HepG2 (cell line): ENCODE data around the gene CHMP6. TPM values are rescaled to one million over a fixed set of nuclear protein-coding genes. Genes with fewer than 3 reads are reported as not detected.

ENCODE experiments used
- MIXL1 ChIP-seq: IDR thresholded peaks from 2 replicates; pipeline ENCODE4 v1.6.1; 2016
- PAX8 ChIP-seq: sonication (generic); formaldehyde crosslinking; IDR thresholded peaks from 2 replicates; pipeline ENCODE4 v1.8.0; 2022; ENCODE audit warnings: mild to moderate bottlenecking, missing genetic modification reagents, borderline replicate concordance
- PHF8 ChIP-seq: sonication (generic); formaldehyde crosslinking; IDR thresholded peaks from 2 replicates; pipeline ENCODE4 v1.5.0; 2020; ENCODE audit warnings: missing genetic modification reagents
- SRF ChIP-seq: IDR thresholded peaks from 2 replicates; pipeline ENCODE4 v1.6.1; 2011; ENCODE audit warnings: mild to moderate bottlenecking, low read depth, low read length, moderate library complexity
- TCF7L2 ChIP-seq: IDR thresholded peaks from 2 replicates; pipeline ENCODE4 v1.6.1; 2011; ENCODE audit warnings: mild to moderate bottlenecking, low read depth, low read length, moderate library complexity
- ZNF124 ChIP-seq: sonication (generic); formaldehyde crosslinking; IDR thresholded peaks from 2 replicates; pipeline ENCODE4 v1.4.0; 2020; ENCODE audit warnings: missing genetic modification reagents
- ZNF484 ChIP-seq: sonication (generic); formaldehyde crosslinking; IDR thresholded peaks from 2 replicates; pipeline ENCODE4 v1.5.1; 2020; ENCODE audit warnings: mild to moderate bottlenecking, low read depth, missing genetic modification reagents, borderline replicate concordance
- ZNF562 ChIP-seq: sonication (generic); formaldehyde crosslinking; IDR thresholded peaks from 2 replicates; pipeline ENCODE4 v1.8.0; 2022; ENCODE audit warnings: missing genetic modification reagents, borderline replicate concordance
- polyA plus RNA-seq, 8 experiments: library from polyadenylated mRNA; depleted of rRNA in 3 of 8; stranded (reverse) in 7 of 8; unstranded in 1 of 8; fragments of >200 nt; fragmentation: Illumina TruSeq in 4 of 8; extraction: Trizol in 4 of 8; gene quantifications; 2 replicates each; pipeline versions ENCODE4 v1.2.1 to v1.2.3, GENCODE V29; 2011 to 2016; ENCODE audit warnings: low read depth in 4 of 8, missing spikeins in 1 of 8, mixed read lengths in 1 of 8; ENCODE audit not compliant: insufficient read depth in 1 of 8
- total RNA-seq, 5 experiments: library from RNA; depleted of rRNA; stranded (reverse); fragments of >200 nt; fragmentation: Illumina TruSeq; extraction: Trizol; gene quantifications; 2 replicates each; pipeline ENCODE4 v1.2.3, GENCODE V29; 2016; ENCODE audit warnings: low read depth in 1 of 5
- TF ChIP-seq, protein P1 (sequence below): sonication (generic); formaldehyde crosslinking; IDR thresholded peaks from 2 replicates; pipeline ENCODE4 v1.4.0; 2020; ENCODE audit warnings: missing genetic modification reagents, mild to moderate bottlenecking, borderline replicate concordance
- TF ChIP-seq, protein P2 (sequence below), 2 experiments: fragments of 450-650 bp in 1 of 2; sonication (generic) in 1 of 2; formaldehyde crosslinking in 1 of 2; IDR thresholded peaks; 2 replicates each; pipeline versions ENCODE4 v1.6.1 to v1.8.0; 2016 to 2022; ENCODE audit warnings: antibody characterized with exemption in 1 of 2, mild to moderate bottlenecking in 1 of 2, missing genetic modification reagents in 1 of 2
- TF ChIP-seq, protein P3 (sequence below): sonication (generic); formaldehyde crosslinking; IDR thresholded peaks from 2 replicates; pipeline ENCODE4 v1.4.0; 2020; ENCODE audit warnings: missing genetic modification reagents
- TF ChIP-seq, protein P4 (sequence below): sonication (generic); formaldehyde crosslinking; IDR thresholded peaks from 2 replicates; pipeline ENCODE4 v1.4.0; 2020; ENCODE audit warnings: missing genetic modification reagents, low read depth, mild to moderate bottlenecking, borderline replicate concordance

CHMP6 gene
- total and polyA plus RNA-seq, 2 of the 13 experiments (the other 11 are each of a cell fraction or from before 2014, with no cell fraction given) = 11.1 to 24.2 TPM

DNA sequence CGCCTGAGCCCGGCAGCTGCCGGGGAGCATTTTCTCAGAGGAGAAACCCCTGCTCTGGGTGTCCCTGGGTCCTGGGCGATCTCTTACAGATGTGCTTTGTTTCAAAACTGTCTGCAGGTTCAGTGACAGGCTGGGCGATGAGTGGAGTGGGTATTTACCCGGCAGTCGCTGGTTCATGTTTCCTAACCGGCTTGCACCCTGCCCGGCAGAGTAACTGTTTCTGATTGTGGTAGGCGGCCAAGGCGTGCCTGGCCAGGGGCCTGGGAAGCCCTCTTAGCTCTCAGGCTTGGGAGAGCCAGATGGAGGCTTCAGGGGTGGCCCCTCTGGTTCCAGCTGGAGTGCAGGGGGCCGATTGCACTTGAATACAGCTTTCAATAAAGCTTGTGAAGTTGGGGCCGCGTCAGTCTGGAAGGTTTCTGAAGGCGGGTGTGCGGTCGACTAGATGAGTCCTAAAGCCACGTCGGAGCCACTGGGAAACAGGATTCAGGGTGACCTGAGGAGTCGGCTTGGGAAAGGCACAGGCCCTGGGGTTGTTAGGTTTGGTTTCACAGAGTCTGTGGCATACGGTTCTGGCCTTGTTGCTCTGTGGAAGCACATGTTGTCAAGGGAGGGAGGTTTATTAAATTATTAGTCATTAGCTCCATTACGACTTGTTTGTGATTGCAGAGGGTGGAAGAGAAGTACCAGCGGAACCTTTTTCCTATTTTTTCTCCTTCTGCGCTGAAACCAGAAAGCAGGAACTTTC lies 44.7 kb downstream of the CHMP6 start (continued):
- TF ChIP-seq, protein P1, sequence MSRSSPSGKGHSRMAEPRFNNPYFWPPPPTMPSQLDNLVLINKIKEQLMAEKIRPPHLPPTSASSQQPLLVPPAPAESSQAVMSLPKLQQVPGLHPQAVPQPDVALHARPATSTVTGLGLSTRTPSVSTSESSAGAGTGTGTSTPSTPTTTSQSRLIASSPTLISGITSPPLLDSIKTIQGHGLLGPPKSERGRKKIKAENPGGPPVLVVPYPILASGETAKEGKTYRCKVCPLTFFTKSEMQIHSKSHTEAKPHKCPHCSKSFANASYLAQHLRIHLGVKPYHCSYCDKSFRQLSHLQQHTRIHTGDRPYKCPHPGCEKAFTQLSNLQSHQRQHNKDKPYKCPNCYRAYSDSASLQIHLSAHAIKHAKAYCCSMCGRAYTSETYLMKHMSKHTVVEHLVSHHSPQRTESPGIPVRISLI (CRISPR knock-in tag) = no peak
- TF ChIP-seq ZNF562 (CRISPR knock-in tag) = no peak
- no peak for TF ChIP-seq PAX8 (CRISPR knock-in tag)
- no peak for TF ChIP-seq ZNF484 (CRISPR knock-in tag)
- TF ChIP-seq, protein P2, sequence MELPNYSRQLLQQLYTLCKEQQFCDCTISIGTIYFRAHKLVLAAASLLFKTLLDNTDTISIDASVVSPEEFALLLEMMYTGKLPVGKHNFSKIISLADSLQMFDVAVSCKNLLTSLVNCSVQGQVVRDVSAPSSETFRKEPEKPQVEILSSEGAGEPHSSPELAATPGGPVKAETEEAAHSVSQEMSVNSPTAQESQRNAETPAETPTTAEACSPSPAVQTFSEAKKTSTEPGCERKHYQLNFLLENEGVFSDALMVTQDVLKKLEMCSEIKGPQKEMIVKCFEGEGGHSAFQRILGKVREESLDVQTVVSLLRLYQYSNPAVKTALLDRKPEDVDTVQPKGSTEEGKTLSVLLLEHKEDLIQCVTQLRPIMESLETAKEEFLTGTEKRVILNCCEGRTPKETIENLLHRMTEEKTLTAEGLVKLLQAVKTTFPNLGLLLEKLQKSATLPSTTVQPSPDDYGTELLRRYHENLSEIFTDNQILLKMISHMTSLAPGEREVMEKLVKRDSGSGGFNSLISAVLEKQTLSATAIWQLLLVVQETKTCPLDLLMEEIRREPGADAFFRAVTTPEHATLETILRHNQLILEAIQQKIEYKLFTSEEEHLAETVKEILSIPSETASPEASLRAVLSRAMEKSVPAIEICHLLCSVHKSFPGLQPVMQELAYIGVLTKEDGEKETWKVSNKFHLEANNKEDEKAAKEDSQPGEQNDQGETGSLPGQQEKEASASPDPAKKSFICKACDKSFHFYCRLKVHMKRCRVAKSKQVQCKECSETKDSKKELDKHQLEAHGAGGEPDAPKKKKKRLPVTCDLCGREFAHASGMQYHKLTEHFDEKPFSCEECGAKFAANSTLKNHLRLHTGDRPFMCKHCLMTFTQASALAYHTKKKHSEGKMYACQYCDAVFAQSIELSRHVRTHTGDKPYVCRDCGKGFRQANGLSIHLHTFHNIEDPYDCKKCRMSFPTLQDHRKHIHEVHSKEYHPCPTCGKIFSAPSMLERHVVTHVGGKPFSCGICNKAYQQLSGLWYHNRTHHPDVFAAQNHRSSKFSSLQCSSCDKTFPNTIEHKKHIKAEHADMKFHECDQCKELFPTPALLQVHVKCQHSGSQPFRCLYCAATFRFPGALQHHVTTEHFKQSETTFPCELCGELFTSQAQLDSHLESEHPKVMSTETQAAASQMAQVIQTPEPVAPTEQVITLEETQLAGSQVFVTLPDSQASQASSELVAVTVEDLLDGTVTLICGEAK (IDR thresholded peaks at IDR 0.05) = no peak
- TF ChIP-seq, protein P2 (CRISPR knock-in tag; IDR thresholded peaks at IDR 0.05) = no peak
- no peak for TF ChIP-seq TCF7L2
- TF ChIP-seq, protein P3, sequence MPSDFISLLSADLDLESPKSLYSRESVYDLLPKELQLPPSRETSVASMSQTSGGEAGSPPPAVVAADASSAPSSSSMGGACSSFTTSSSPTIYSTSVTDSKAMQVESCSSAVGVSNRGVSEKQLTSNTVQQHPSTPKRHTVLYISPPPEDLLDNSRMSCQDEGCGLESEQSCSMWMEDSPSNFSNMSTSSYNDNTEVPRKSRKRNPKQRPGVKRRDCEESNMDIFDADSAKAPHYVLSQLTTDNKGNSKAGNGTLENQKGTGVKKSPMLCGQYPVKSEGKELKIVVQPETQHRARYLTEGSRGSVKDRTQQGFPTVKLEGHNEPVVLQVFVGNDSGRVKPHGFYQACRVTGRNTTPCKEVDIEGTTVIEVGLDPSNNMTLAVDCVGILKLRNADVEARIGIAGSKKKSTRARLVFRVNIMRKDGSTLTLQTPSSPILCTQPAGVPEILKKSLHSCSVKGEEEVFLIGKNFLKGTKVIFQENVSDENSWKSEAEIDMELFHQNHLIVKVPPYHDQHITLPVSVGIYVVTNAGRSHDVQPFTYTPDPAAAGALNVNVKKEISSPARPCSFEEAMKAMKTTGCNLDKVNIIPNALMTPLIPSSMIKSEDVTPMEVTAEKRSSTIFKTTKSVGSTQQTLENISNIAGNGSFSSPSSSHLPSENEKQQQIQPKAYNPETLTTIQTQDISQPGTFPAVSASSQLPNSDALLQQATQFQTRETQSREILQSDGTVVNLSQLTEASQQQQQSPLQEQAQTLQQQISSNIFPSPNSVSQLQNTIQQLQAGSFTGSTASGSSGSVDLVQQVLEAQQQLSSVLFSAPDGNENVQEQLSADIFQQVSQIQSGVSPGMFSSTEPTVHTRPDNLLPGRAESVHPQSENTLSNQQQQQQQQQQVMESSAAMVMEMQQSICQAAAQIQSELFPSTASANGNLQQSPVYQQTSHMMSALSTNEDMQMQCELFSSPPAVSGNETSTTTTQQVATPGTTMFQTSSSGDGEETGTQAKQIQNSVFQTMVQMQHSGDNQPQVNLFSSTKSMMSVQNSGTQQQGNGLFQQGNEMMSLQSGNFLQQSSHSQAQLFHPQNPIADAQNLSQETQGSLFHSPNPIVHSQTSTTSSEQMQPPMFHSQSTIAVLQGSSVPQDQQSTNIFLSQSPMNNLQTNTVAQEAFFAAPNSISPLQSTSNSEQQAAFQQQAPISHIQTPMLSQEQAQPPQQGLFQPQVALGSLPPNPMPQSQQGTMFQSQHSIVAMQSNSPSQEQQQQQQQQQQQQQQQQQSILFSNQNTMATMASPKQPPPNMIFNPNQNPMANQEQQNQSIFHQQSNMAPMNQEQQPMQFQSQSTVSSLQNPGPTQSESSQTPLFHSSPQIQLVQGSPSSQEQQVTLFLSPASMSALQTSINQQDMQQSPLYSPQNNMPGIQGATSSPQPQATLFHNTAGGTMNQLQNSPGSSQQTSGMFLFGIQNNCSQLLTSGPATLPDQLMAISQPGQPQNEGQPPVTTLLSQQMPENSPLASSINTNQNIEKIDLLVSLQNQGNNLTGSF (CRISPR knock-in tag) = no peak
- no peak for TF ChIP-seq MIXL1 (CRISPR knock-in tag)
- no peak for TF ChIP-seq PHF8
- TF ChIP-seq, protein P4, sequence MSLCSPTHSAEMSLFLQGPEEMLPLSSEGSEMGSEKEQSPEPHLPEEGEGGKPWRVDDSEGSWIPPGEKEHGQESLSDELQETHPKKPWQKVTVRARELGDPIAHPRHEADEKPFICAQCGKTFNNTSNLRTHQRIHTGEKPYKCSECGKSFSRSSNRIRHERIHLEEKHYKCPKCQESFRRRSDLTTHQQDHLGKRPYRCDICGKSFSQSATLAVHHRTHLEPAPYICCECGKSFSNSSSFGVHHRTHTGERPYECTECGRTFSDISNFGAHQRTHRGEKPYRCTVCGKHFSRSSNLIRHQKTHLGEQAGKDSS (CRISPR knock-in tag) = no peak
- TF ChIP-seq SRF = no peak
- TF ChIP-seq ZNF124 (CRISPR knock-in tag) = no peak
